H1 (cell line): ENCODE results near the gene RRN3. TPM values are rescaled to one million over a fixed set of nuclear protein-coding genes. Genes with fewer than 3 reads are reported as not detected.

Experiments used
- CHD7 ChIP-seq: fragments of 300-600 bp; sonication (generic); IDR thresholded peaks from 2 replicates; pipeline ENCODE4 v1.7.1; 2012; ENCODE audit warnings: low read length, moderate library complexity, mild to moderate bottlenecking, inconsistent platforms; ENCODE audit not compliant: insufficient replicate concordance
- polyA plus RNA-seq, 7 experiments: library from polyadenylated mRNA; depleted of rRNA in 3 of 7; stranded (reverse) in 5 of 7; unstranded in 2 of 7; fragments of >200 nt in 5 of 7; fragments of 200-250 nt in 2 of 7; gene quantifications; 1 replicate in 5 of 7; 2 replicates in 1 of 7; 4 replicates in 1 of 7; pipeline versions ENCODE4 v1.2.1 to v1.2.3, GENCODE V29; 2011 to 2013; ENCODE audit warnings: missing spikeins in 2 of 7, mixed read lengths in 2 of 7
- total RNA-seq: library from RNA; stranded (reverse); fragmentation: NEBNext Ultra II Directional; extraction: Animal tissue kit (Norgen Biotek cat#: 25700); gene quantifications from 2 replicates; pipeline ENCODE4 v1.2.1, GENCODE V29; 2021

Gene RRN3
- total and polyA plus RNA-seq, 2 of the 8 experiments (the other 6 are each of a cell fraction or from before 2014, with no cell fraction given) = 15.1 to 26.0 TPM

DNA sequence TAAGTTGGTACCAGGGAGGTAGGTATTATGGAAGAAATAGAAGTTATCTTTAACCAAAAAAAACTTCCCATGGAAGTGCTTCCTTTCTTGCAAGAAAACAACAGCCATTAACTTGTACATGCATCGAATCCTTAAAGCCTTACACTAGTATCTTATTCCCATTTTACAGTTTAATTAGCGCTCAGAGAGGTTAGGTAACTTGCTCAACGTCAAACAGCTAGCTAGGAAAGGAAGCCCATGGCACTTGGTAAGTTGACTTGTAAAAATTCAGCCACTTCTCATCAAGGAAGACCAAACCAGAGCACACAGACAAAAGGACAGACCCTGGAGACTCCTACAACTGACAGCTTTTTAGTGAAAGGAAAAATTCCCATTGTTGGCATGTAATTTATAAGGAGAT is 34.7 kb downstream of the RRN3 start (continued):
- no peak for TF ChIP-seq CHD7
